Gastroesophageal sphincter (tissue), 3 donors: ENCODE results near the gene TENT5C.

Source experiments
- EP300 ChIP-seq: sonication (generic); formaldehyde crosslinking; IDR thresholded peaks from one replicate; pipeline ENCODE4 v1.6.1; 2017; ENCODE audit warnings: antibody characterized with exemption, mild to moderate bottlenecking
- POLR2A ChIP-seq, 2 donors: fragments of 450-650 bp; IDR thresholded peaks; one replicate each; pipeline ENCODE4 v1.6.1; 2017; ENCODE audit warnings: antibody characterized with exemption in 2 of 2, mild to moderate bottlenecking in 2 of 2, moderate library complexity in 1 of 2
- POLR2AphosphoS5 ChIP-seq: sonication (generic); formaldehyde crosslinking; IDR thresholded peaks from one replicate; pipeline ENCODE4 v1.6.1; 2017; ENCODE audit warnings: antibody characterized with exemption
- TF ChIP-seq, protein P1 (sequence below), 4 experiments: fragments of 200-600 bp in 2 of 4; fragments of 450-650 bp in 2 of 4; sonication (generic) in 1 of 4; IDR thresholded peaks; one replicate each; pipeline ENCODE4 v1.5.1; 2017 to 2019; ENCODE audit warnings: antibody characterized with exemption in 4 of 4, mild to moderate bottlenecking in 2 of 4, moderate library complexity in 2 of 4

DNA sequence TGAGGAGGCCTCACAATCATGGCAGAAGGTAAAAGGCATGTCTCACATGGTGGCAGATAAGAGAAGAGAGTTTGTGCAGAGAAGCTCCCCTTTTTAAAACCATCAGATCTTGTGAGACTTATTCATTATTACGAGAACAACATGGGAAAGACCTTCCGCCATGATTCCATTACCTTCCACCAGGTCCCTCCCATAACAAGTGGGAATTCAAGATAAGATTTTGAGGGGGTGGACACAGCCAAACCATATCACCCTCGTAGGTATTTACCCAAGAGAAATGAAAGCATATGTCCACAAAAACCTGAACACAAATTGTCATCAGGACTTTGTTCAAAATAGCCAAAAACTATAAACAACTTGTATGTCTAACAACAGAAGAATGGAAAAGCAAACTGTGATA, 45.9 kb upstream of the TENT5C start:
- TF ChIP-seq POLR2A (IDR thresholded peaks at IDR 0.05) (no peak), POLR2AphosphoS5 (no peak), EP300 (no peak)
- TF ChIP-seq, protein P1, sequence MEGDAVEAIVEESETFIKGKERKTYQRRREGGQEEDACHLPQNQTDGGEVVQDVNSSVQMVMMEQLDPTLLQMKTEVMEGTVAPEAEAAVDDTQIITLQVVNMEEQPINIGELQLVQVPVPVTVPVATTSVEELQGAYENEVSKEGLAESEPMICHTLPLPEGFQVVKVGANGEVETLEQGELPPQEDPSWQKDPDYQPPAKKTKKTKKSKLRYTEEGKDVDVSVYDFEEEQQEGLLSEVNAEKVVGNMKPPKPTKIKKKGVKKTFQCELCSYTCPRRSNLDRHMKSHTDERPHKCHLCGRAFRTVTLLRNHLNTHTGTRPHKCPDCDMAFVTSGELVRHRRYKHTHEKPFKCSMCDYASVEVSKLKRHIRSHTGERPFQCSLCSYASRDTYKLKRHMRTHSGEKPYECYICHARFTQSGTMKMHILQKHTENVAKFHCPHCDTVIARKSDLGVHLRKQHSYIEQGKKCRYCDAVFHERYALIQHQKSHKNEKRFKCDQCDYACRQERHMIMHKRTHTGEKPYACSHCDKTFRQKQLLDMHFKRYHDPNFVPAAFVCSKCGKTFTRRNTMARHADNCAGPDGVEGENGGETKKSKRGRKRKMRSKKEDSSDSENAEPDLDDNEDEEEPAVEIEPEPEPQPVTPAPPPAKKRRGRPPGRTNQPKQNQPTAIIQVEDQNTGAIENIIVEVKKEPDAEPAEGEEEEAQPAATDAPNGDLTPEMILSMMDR (IDR thresholded peaks at IDR 0.05), result no peak
